Liver (tissue), 9 donors: Measurements from ENCODE around the gene MAP3K13. TPM values are rescaled to one million over a fixed set of nuclear protein-coding genes. Genes with fewer than 3 reads are reported as not detected.

Source experiments
- DNase-seq: peaks from one replicate; pipeline ENCODE4 v3.0.0-alpha.2; 2017; ENCODE audit warnings: low spot score
- H3K27ac ChIP-seq, 2 donors: one replicate each; pipeline ENCODE4 v1.7.0; 2013; ENCODE audit warnings: inconsistent platforms in 2 of 2, low read length in 2 of 2, control low read depth in 1 of 2, low read depth in 1 of 2, mild to moderate bottlenecking in 1 of 2
- H3K27me3 ChIP-seq, 4 donors: one replicate each; pipeline versions ENCODE4 v1.6.1 to v1.7.0; 2013; ENCODE audit warnings: low read length in 3 of 4, inconsistent platforms in 1 of 4, mild to moderate bottlenecking in 1 of 4, moderate library complexity in 1 of 4; ENCODE audit not compliant: control insufficient read depth in 4 of 4, insufficient read depth in 4 of 4
- H3K36me3 ChIP-seq, 4 donors: one replicate each; pipeline versions ENCODE4 v1.6.1 to v1.7.0; 2013; ENCODE audit warnings: low read length in 3 of 4, mild to moderate bottlenecking in 3 of 4, low read depth in 1 of 4, moderate library complexity in 1 of 4; ENCODE audit not compliant: control insufficient read depth in 4 of 4, insufficient read depth in 3 of 4
- H3K4me1 ChIP-seq, 4 donors: one replicate each; pipeline versions ENCODE4 v1.6.1 to v1.7.0; 2013; ENCODE audit warnings: low read length in 3 of 4, mild to moderate bottlenecking in 3 of 4, moderate library complexity in 1 of 4; ENCODE audit not compliant: control insufficient read depth in 4 of 4, insufficient read depth in 4 of 4
- H3K4me3 ChIP-seq, 3 donors: one replicate each; pipeline versions ENCODE4 v1.6.1 to v1.7.0; 2013; ENCODE audit warnings: low read length in 3 of 3, control low read depth in 1 of 3, low read depth in 1 of 3, mild to moderate bottlenecking in 1 of 3
- H3K9ac ChIP-seq, 2 donors: one replicate each; pipeline ENCODE4 v1.7.0; 2013; ENCODE audit warnings: low read length in 2 of 2, mild to moderate bottlenecking in 2 of 2, moderate library complexity in 2 of 2, control low read depth in 1 of 2, low read depth in 1 of 2
- H3K9me3 ChIP-seq, 4 donors: one replicate each; pipeline versions ENCODE4 v1.6.1 to v1.7.0; 2013; ENCODE audit warnings: low read length in 3 of 4; ENCODE audit not compliant: control insufficient read depth in 4 of 4
- EGR1 ChIP-seq, 2 donors: IDR thresholded peaks; 2 replicates each; pipeline ENCODE4 v1.6.1; 2016 to 2018; ENCODE audit warnings: antibody characterized with exemption in 2 of 2, low read depth in 2 of 2
- FOXA2 ChIP-seq: IDR thresholded peaks from 2 replicates; pipeline ENCODE4 v1.6.1; 2016; ENCODE audit warnings: antibody characterized with exemption
- GABPA ChIP-seq, 2 donors: IDR thresholded peaks in 1 of 2; conservative IDR thresholded peaks in 1 of 2; 2 replicates each; pipeline ENCODE4 v1.6.1; 2016; ENCODE audit warnings: antibody characterized with exemption in 2 of 2, mild to moderate bottlenecking in 1 of 2, moderate library complexity in 1 of 2
- HNF4A ChIP-seq, 2 donors: conservative IDR thresholded peaks; 2 replicates each; pipeline ENCODE4 v1.6.1; 2016; ENCODE audit warnings: antibody characterized with exemption in 2 of 2, mild to moderate bottlenecking in 2 of 2
- HNF4G ChIP-seq: IDR thresholded peaks from 2 replicates; pipeline ENCODE4 v1.6.1; 2016; ENCODE audit warnings: antibody characterized with exemption
- RXRA ChIP-seq, 2 donors: IDR thresholded peaks; 2 replicates each; pipeline ENCODE4 v1.6.1; 2017 to 2018; ENCODE audit warnings: antibody characterized with exemption in 2 of 2, mild to moderate bottlenecking in 1 of 2
- TAF1 ChIP-seq: conservative IDR thresholded peaks from 2 replicates; pipeline ENCODE4 v1.6.1; 2016; ENCODE audit warnings: antibody characterized with exemption, mild to moderate bottlenecking
- YY1 ChIP-seq: IDR thresholded peaks from 2 replicates; pipeline ENCODE4 v1.6.1; 2016; ENCODE audit warnings: antibody characterized with exemption, mild to moderate bottlenecking
- WGBS: extraction: QIAGEN DNeasy Blood & Tissue Kit; methylation state at CpG from one replicate; pipeline ENCODE4 v1.1.7; 2013; 5-methylcytosine and 5-hydroxymethylcytosine counted together
- polyA plus RNA-seq, 2 donors: library from polyadenylated mRNA; stranded (reverse) in 1 of 2; unstranded in 1 of 2; fragments of 200-250 nt in 1 of 2; fragments of >200 nt in 1 of 2; fragmentation: Nextera tagmentation in 1 of 2; extraction: Ambion mirVana in 1 of 2; gene quantifications; one replicate each; pipeline versions ENCODE4 v1.2.1 to v1.2.3, GENCODE V29; 2013 to 2015
- total RNA-seq, 2 donors: library from RNA; depleted of rRNA; stranded (reverse); fragments of >200 nt; gene quantifications; one replicate each; pipeline ENCODE4 v1.2.3, GENCODE V29; 2014
- TF ChIP-seq, protein P1 (sequence below): IDR thresholded peaks from 2 replicates; pipeline ENCODE4 v1.6.1; 2016; ENCODE audit warnings: antibody characterized with exemption
- TF ChIP-seq, protein P2 (sequence below): IDR thresholded peaks from 2 replicates; pipeline ENCODE4 v1.6.1; 2016; ENCODE audit warnings: antibody characterized with exemption
- TF ChIP-seq, protein P3 (sequence below): IDR thresholded peaks from 2 replicates; pipeline ENCODE4 v1.6.1; 2016; ENCODE audit warnings: antibody characterized with exemption, mild to moderate bottlenecking
- TF ChIP-seq, protein P4 (sequence below): fragments of 150-350 bp; IDR thresholded peaks from 2 replicates; pipeline ENCODE4 v1.5.1; 2017; ENCODE audit warnings: improper control_type of control experiment, low read depth, low read length; ENCODE audit not compliant: missing input control
- donor health status: healthy.
- donor health status: healthy.
- donor health status: healthy.
- donor health status: healthy.
- donor health status: healthy.

MAP3K13 gene
- total and polyA plus RNA-seq, 4 donors: 11.3 to 38.1 (median 26.5) TPM

DNA sequence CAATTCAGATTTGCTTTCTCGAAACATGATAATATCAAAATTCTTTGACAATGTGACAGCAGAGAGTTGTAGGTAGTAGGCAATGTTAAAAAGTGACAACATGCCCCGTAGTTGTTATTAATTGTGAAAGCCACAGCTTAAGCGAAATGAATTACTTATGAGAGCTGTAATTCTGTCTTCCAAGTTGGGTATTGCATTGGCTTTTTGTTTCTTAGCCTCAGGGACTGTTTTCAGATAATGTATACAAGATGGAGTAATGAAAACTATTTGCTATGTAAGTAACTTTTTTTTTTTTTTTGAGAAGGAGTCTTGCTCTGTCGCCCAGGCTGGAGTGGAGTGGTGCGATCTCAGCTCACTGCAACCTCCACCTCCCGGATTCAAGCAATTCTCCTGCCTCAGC is 43.1 kb upstream of the MAP3K13 start (continued):
- TF ChIP-seq TAF1 (no peak), EGR1 (IDR thresholded peaks at IDR 0.05; ENCODE audit: low read depth in 2 of 2) (no peak), HNF4G (no peak)

DNA sequence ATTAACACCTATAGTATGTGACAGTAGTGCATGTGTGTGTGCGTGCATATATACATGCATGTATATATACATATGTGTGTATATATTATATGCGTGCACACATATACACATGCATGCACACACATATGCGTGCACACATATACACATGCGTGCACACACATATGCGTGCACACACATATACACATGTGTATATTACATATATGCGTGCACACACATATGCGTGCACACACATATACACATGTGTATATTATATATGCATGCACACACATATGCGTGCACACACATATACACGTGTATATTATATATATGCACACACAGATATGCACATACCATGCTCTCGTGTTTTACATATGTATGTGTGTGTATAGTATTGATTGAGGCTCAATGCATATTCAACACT is 42.0 kb upstream of the MAP3K13 start:
- H3K4me3 ChIP-seq: no peak overlapping the region
- WGBS: 95% methylated on average over 10 of the region's 10 CpGs
- H3K27ac ChIP-seq: no peak overlapping the region
- DNase-seq: no peak
- H3K9ac ChIP-seq: no peak overlapping the region
- H3K9me3 ChIP-seq: no peaks in the 10 kb centered on the region
- no peak for TF ChIP-seq FOXA2
- TF ChIP-seq HNF4A (conservative IDR thresholded peaks at IDR 0.05): no peak
- no peak for TF ChIP-seq RXRA (IDR thresholded peaks at IDR 0.05)
- no peak for TF ChIP-seq YY1
- TF ChIP-seq, protein P1, sequence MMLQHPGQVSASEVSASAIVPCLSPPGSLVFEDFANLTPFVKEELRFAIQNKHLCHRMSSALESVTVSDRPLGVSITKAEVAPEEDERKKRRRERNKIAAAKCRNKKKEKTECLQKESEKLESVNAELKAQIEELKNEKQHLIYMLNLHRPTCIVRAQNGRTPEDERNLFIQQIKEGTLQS: no peak
- TF ChIP-seq TAF1: no peak
- no peak for TF ChIP-seq GABPA (IDR thresholded peaks at IDR 0.05 in 1 of 2, conservative IDR thresholded peaks at IDR 0.05 in 1 of 2)
- TF ChIP-seq, protein P2, sequence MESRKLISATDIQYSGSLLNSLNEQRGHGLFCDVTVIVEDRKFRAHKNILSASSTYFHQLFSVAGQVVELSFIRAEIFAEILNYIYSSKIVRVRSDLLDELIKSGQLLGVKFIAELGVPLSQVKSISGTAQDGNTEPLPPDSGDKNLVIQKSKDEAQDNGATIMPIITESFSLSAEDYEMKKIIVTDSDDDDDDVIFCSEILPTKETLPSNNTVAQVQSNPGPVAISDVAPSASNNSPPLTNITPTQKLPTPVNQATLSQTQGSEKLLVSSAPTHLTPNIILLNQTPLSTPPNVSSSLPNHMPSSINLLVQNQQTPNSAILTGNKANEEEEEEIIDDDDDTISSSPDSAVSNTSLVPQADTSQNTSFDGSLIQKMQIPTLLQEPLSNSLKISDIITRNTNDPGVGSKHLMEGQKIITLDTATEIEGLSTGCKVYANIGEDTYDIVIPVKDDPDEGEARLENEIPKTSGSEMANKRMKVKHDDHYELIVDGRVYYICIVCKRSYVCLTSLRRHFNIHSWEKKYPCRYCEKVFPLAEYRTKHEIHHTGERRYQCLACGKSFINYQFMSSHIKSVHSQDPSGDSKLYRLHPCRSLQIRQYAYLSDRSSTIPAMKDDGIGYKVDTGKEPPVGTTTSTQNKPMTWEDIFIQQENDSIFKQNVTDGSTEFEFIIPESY: no peak
- TF ChIP-seq, protein P3, sequence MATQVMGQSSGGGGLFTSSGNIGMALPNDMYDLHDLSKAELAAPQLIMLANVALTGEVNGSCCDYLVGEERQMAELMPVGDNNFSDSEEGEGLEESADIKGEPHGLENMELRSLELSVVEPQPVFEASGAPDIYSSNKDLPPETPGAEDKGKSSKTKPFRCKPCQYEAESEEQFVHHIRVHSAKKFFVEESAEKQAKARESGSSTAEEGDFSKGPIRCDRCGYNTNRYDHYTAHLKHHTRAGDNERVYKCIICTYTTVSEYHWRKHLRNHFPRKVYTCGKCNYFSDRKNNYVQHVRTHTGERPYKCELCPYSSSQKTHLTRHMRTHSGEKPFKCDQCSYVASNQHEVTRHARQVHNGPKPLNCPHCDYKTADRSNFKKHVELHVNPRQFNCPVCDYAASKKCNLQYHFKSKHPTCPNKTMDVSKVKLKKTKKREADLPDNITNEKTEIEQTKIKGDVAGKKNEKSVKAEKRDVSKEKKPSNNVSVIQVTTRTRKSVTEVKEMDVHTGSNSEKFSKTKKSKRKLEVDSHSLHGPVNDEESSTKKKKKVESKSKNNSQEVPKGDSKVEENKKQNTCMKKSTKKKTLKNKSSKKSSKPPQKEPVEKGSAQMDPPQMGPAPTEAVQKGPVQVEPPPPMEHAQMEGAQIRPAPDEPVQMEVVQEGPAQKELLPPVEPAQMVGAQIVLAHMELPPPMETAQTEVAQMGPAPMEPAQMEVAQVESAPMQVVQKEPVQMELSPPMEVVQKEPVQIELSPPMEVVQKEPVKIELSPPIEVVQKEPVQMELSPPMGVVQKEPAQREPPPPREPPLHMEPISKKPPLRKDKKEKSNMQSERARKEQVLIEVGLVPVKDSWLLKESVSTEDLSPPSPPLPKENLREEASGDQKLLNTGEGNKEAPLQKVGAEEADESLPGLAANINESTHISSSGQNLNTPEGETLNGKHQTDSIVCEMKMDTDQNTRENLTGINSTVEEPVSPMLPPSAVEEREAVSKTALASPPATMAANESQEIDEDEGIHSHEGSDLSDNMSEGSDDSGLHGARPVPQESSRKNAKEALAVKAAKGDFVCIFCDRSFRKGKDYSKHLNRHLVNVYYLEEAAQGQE: no peak
- TF ChIP-seq, protein P4, sequence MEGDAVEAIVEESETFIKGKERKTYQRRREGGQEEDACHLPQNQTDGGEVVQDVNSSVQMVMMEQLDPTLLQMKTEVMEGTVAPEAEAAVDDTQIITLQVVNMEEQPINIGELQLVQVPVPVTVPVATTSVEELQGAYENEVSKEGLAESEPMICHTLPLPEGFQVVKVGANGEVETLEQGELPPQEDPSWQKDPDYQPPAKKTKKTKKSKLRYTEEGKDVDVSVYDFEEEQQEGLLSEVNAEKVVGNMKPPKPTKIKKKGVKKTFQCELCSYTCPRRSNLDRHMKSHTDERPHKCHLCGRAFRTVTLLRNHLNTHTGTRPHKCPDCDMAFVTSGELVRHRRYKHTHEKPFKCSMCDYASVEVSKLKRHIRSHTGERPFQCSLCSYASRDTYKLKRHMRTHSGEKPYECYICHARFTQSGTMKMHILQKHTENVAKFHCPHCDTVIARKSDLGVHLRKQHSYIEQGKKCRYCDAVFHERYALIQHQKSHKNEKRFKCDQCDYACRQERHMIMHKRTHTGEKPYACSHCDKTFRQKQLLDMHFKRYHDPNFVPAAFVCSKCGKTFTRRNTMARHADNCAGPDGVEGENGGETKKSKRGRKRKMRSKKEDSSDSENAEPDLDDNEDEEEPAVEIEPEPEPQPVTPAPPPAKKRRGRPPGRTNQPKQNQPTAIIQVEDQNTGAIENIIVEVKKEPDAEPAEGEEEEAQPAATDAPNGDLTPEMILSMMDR: no peak
- TF ChIP-seq HNF4G: no peak
- TF ChIP-seq EGR1 (IDR thresholded peaks at IDR 0.05; ENCODE audit: low read depth in 2 of 2): no peak
- no peaks in the 10 kb centered on the region for H3K27me3 ChIP-seq
- H3K36me3 ChIP-seq: no peaks in the 10 kb centered on the region
- peaks cover 2 to 21% (median 14%) of the 10 kb centered on the region in 4 donors for H3K4me1 ChIP-seq
